IPS-18a (cell line): ENCODE data around the gene SST.
A peak's percentile ranks its signal among the peaks of the same experiment; 100 is the strongest.

Experiments
- H3K27ac ChIP-seq: one replicate; pipeline ENCODE4 v1.5.1; 2013; ENCODE audit warnings: low read length
- H3K27me3 ChIP-seq: one replicate; pipeline ENCODE4 v1.6.1; 2013; ENCODE audit warnings: mild to moderate bottlenecking, low read length; ENCODE audit not compliant: control insufficient read depth, insufficient read depth
- H3K36me3 ChIP-seq: one replicate; pipeline ENCODE4 v1.6.1; 2013; ENCODE audit warnings: low read depth, low read length; ENCODE audit not compliant: control insufficient read depth
- H3K4me1 ChIP-seq: one replicate; pipeline ENCODE4 v1.6.1; 2013; ENCODE audit warnings: low read depth, low read length; ENCODE audit not compliant: control insufficient read depth
- H3K4me3 ChIP-seq: one replicate; pipeline ENCODE4 v1.5.1; 2013; ENCODE audit warnings: low read length
- H3K9ac ChIP-seq: one replicate; pipeline ENCODE4 v1.6.1; 2013; ENCODE audit warnings: mild to moderate bottlenecking, low read length, moderate library complexity
- H3K9me3 ChIP-seq: one replicate; pipeline ENCODE4 v1.6.1; 2013; ENCODE audit warnings: low read depth, low read length; ENCODE audit not compliant: control insufficient read depth

SST gene

DNA sequence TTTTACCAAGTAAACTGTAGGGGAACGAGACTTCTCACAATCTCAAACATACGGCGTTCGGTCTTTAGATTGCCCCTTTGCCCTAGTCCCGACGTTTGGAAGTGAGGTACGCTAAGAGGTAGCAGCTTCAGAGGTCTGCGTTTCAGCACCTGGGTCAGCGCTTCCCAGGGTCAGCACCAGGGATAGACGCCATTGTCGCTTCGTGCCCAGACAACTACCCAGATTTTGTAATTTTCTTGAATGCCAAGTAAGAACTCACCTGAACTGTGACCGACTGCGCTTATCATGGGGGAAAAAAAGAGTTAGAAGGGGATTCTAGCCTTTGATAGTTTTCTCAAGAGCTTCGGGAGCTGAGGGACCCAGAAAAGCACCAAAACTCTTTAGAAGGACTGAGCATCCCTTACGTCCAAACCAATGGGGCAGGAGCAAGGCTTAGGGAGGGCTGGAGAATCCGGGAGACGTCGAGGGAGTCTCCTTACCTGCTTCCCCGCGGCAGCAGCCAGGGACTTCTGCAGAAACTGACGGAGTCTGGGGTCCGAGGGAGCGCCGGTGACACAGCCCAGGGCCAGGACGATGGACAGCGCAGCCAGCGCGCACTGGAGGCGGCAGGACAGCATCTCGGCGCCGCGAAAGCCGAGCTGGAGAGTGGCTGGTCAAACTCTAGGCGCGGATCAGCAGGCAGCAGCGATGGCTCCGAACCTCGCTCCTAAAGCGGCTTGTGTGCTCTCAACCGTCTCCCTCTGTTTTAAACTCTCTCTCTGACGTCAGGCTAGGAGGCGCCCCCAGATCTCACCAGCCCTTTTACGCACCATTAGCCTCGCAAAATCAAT lies at the start of gene SST:
Gene SST (minus strand): TSS at position 720 of the 830 bp plus-strand sequence. CDS start 103 bp downstream, at position 617.
- peaks cover 47% of the 10 kb centered on the region for H3K27me3 ChIP-seq
- peak within 1 kb of the TSS; percentile 45 for H3K4me3 ChIP-seq

DNA sequence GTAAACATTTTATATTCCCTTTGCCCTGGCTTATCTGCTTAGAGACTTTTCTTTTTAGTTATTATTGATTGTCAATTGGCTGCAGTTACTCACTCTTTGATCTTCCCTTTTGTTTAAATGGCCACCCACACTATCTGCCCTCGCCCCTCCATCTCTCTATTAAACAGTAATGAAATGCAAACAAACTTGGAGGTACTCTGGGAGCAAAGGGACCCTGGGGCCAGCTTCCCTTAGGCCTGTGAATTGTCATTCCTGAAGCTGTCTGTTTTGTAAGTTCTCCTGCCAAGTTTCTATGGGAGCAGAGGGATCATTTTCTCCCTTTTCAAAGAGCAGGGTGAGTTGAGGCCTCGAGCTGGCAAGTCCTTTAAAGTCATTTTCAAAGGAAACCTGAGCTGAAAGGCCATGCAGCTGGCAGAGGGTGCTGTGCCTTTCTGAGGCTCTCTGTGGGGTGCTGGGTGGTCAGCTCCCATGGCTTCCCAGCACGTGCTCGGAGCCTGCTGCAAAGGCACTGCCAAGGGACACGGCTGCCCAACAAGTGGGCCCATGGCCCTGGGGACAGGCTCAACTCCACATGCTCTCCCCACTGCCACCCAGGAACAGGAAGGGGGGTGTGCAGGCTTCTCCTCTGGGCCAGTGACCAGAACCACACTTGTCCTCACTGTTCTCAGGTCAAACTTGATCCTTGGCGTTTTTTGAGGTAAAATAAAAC lies 49.6 kb upstream of the SST start:
- Histone ChIP-seq H3K9ac (no peak overlapping the region), H3K27me3 (no peaks in the 10 kb centered on the region), H3K4me1 (peaks cover 12% of the 10 kb centered on the region), H3K27ac (no peak overlapping the region), H3K9me3 (no peaks in the 10 kb centered on the region), H3K4me3 (no peak overlapping the region), H3K36me3 (no peaks in the 10 kb centered on the region)

More for the DNA sequence above, at the start of gene SST:
- H3K36me3 ChIP-seq: no peaks in the 10 kb centered on the region
- peaks cover 3% of the 10 kb centered on the region for H3K4me1 ChIP-seq
- H3K9me3 ChIP-seq: no peaks in the 10 kb centered on the region
- H3K9ac ChIP-seq: no peak within 1 kb of the TSS
- H3K27ac ChIP-seq: no peak within 1 kb of the TSS

DNA sequence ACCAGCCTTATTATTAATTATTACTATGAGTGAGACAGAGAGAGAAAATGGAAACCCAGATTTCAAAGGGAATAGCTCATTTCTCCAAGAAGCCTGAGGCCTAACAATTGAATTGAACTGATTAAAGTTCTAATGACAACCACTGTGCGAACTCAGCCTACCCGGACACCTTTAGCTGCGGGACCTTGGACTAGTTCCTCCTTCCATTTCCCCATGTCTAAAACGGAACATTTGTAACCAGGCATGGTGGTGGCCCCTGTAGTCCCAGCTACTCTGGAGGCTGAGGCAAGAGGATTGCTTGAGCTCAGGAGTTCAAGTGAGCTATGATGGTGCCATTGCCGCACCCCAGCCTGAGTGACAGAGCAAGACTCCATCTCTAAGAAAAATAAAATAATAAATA lies 48.6 kb upstream of the SST start:
- H3K27ac ChIP-seq: no peak overlapping the region
- no peaks in the 10 kb centered on the region for H3K27me3 ChIP-seq
- H3K4me1 ChIP-seq: peaks cover 12% of the 10 kb centered on the region
- H3K4me3 ChIP-seq: no peak overlapping the region
- no peaks in the 10 kb centered on the region for H3K36me3 ChIP-seq
- no peak overlapping the region for H3K9ac ChIP-seq
- H3K9me3 ChIP-seq: no peaks in the 10 kb centered on the region

DNA sequence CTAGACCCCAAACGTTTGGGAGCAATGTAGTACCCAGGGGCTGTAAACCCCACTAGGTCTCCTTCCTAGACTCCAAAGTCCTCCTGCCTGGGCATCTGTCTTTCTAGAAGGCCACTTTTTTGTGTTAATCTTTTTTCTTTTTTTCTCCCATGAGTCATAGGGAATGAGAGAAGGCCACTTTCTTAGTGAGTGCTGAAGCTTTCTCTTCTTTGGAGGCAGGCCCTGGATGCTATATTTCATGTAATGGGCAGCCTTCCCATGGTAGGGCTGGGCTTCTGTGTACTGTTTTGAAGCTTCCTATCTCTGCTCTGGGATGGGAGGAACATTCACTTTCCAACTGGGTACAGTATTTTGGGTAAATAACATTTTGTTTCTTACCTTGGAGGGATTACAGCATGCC lies 47.4 kb upstream of the SST start:
- Histone ChIP-seq H3K27me3 (no peaks in the 10 kb centered on the region), H3K27ac (no peak overlapping the region), H3K4me1 (peaks cover 12% of the 10 kb centered on the region), H3K9me3 (no peaks in the 10 kb centered on the region), H3K36me3 (no peaks in the 10 kb centered on the region), H3K4me3 (no peak overlapping the region), H3K9ac (no peak overlapping the region)

GRCh38 chr3:187714404-187714979 lies 44.3 kb upstream of the SST start:
- Histone ChIP-seq H3K27ac (no peak overlapping the region), H3K4me3 (no peak overlapping the region), H3K9me3 (no peaks in the 10 kb centered on the region), H3K9ac (no peak overlapping the region), H3K4me1 (peaks cover 4% of the 10 kb centered on the region), H3K27me3 (no peaks in the 10 kb centered on the region), H3K36me3 (no peaks in the 10 kb centered on the region)

- no peak overlapping the region for H3K9ac ChIP-seq
- H3K27me3 ChIP-seq: no peaks in the 10 kb centered on the region
- H3K36me3 ChIP-seq: no peaks in the 10 kb centered on the region
- H3K4me1 ChIP-seq: no peaks in the 10 kb centered on the region
- no peak overlapping the region for H3K27ac ChIP-seq
- H3K9me3 ChIP-seq: no peaks in the 10 kb centered on the region
- H3K4me3 ChIP-seq: no peak overlapping the region
Measured at GRCh38 chr3:187713504-187713903, 43.3 kb upstream of the SST start.

GRCh38 chr3:187709155-187709554 lies 39.0 kb upstream of the SST start:
- Histone ChIP-seq H3K9ac (no peak overlapping the region), H3K27ac (no peak overlapping the region), H3K9me3 (no peaks in the 10 kb centered on the region), H3K27me3 (no peaks in the 10 kb centered on the region), H3K36me3 (no peaks in the 10 kb centered on the region), H3K4me1 (no peaks in the 10 kb centered on the region), H3K4me3 (no peak overlapping the region)

GRCh38 chr3:187708696-187709095 lies 38.5 kb upstream of the SST start:
- Histone ChIP-seq H3K27ac (no peak overlapping the region), H3K27me3 (no peaks in the 10 kb centered on the region), H3K4me3 (no peak overlapping the region), H3K9ac (no peak overlapping the region), H3K9me3 (no peaks in the 10 kb centered on the region), H3K36me3 (no peaks in the 10 kb centered on the region), H3K4me1 (no peaks in the 10 kb centered on the region)

- no peaks in the 10 kb centered on the region for H3K4me1 ChIP-seq
- no peaks in the 10 kb centered on the region for H3K36me3 ChIP-seq
- H3K27ac ChIP-seq: no peak overlapping the region
- H3K9me3 ChIP-seq: no peaks in the 10 kb centered on the region
- H3K9ac ChIP-seq: no peak overlapping the region
- H3K27me3 ChIP-seq: no peaks in the 10 kb centered on the region
- no peak overlapping the region for H3K4me3 ChIP-seq
Measured at GRCh38 chr3:187706971-187707370, 36.8 kb upstream of the SST start.

GRCh38 chr3:187705164-187705563 lies 35.0 kb upstream of the SST start:
- Histone ChIP-seq H3K4me3 (no peak overlapping the region), H3K9me3 (no peaks in the 10 kb centered on the region), H3K9ac (no peak overlapping the region), H3K36me3 (no peaks in the 10 kb centered on the region), H3K4me1 (no peaks in the 10 kb centered on the region), H3K27ac (no peak overlapping the region), H3K27me3 (no peaks in the 10 kb centered on the region)

DNA sequence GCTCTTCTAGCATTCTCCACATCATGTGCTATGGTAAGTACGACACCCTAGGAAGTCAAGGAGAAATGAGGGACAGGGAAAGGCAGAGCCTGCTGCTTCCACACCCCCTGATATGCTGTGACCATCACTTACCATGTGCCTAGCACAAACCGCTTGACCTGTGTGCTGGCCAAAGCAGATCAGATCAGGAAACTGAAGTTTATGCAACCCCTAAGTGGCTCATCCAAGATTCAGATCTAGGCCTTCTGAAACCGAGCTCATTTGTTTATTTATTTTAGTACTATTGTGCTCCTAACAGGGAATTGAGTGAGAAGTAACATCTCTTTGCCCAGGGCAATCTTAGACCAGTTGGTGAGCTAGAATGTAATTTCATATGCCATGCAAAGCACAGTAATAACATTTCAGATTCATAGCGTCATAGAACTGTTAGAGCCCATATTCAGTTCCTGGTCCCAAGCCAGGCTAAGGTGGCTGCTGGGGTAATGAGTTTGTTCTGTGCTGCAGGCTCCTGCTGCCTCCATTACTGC lies 32.4 kb upstream of the SST start, which contains the start of gene RTP2:
Gene RTP2 (minus strand): TSS at position 51 of the 527 bp plus-strand sequence. CDS start 429 bp downstream, outside the sequence.
- Histone ChIP-seq H3K4me3 (no peak within 1 kb of the TSS), H3K9me3 (no peaks in the 10 kb centered on the region), H3K27ac (no peak within 1 kb of the TSS), H3K36me3 (no peaks in the 10 kb centered on the region), H3K9ac (no peak within 1 kb of the TSS), H3K27me3 (no peaks in the 10 kb centered on the region), H3K4me1 (no peaks in the 10 kb centered on the region)
